Activated naive CD4-positive, alpha-beta T cell treated with anti-CD3 and anti-CD28 coated beads, Interleukin-2, amount 10 ng/mL, durations not matched to agents 7 days and 5 days (primary cell): Measurements from ENCODE around the gene OR1G1.
"Not testable (repeated sequence)": the region's sequence is repeated elsewhere in the genome, so short reads cannot be mapped to it uniquely, and the experiment has no call there.

ENCODE experiments used
- CTCF ChIA-PET: fragments of 350-600 bp; sonication (Branson Sonifier 250); formaldehyde crosslinking; loops from one replicate; lab custom pipeline; 2021; ENCODE audit warnings: antibody characterized with exemption; lab: Charles Lee
- DNase-seq: peaks from one replicate; pipeline ENCODE4 v3.0.0-alpha.2; 2020
- H3K27ac Mint-ChIP-seq: one replicate; pipeline ENCODE4 v1.8.0; 2021; ENCODE audit warnings: mild to moderate bottlenecking, moderate library complexity, mixed read lengths
- H3K27me3 Mint-ChIP-seq: one replicate; pipeline ENCODE4 v1.8.0; 2021; ENCODE audit warnings: mild to moderate bottlenecking, mixed read lengths
- H3K36me3 Mint-ChIP-seq: one replicate; pipeline ENCODE4 v1.8.0; 2021; ENCODE audit warnings: mixed read lengths
- H3K4me1 Mint-ChIP-seq: one replicate; pipeline ENCODE4 v1.8.0; 2021; ENCODE audit warnings: mixed read lengths
- H3K4me3 Mint-ChIP-seq: one replicate; pipeline ENCODE4 v1.8.0; 2021; ENCODE audit warnings: mild to moderate bottlenecking, moderate library complexity, mixed read lengths
- H3K9me3 Mint-ChIP-seq: one replicate; pipeline ENCODE4 v1.8.0; 2021; ENCODE audit warnings: mixed read lengths

The OR1G1 gene

GRCh38 chr17:3127451-3127850 lies at the start of gene OR1G1:
Gene OR1G1 (minus strand): TSS chr17:3127551. CDS start chr17:3127551, 0 bp downstream.
- Mint-ChIP-seq H3K27ac (no peak within 1 kb of the TSS), H3K36me3 (no peaks in the 10 kb centered on the region)

DNA sequence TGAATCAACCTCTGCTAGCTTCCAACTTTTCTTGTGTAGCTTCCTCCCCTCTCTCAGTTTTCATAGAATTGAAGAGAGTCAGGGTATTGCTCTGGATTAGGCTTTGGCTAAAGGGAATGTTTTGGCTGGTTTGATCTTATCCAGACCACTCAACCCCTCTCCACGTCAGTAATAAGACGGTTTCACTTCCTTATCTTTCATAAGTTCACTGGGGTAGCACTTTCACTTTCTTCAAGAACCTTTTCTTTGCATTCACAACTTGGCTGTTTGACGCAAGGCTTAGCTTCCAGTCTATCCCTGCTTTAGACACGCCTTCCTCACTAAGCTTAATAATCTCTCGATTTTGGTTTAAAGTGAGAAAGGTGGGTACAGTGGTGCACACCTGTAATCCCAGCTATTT lies 40.2 kb upstream of the OR1G1 start:
- Mint-ChIP-seq H3K4me3 (no peak overlapping the region), H3K36me3 (no peaks in the 10 kb centered on the region), H3K4me1 (peaks cover 3% of the 10 kb centered on the region), H3K9me3 (no peaks in the 10 kb centered on the region), H3K27ac (no peak overlapping the region), H3K27me3 (peaks cover 6% of the 10 kb centered on the region)
- CTCF ChIA-PET, result no interaction called here
- no peak for DNase-seq

More at GRCh38 chr17:3127451-3127850, at the start of gene OR1G1:
- CTCF ChIA-PET, result no interaction called here
- Mint-ChIP-seq H3K27me3 (no peaks in the 10 kb centered on the region), H3K4me1 (no peaks in the 10 kb centered on the region), H3K4me3 (no peak within 1 kb of the TSS), H3K9me3 (no peaks in the 10 kb centered on the region)
- DNase-seq, result no peak

DNA sequence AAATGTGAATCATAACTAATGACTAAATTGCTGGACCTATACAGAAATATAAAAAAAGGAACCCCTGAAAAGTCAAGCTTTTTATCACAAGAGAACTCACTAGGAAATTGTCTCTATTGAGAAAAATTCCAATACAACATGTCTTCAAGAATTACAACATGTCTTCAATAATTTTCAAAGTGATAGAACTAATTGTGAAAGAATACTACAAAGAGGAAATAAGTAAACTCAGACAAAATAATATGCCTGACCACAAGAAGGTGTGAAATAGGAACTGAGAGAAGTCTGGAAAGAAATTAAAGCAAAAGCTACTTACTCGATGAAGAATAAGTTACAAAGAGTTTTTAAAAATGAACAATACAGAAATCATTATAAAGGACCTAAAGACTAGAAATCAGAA lies 29.9 kb upstream of the OR1G1 start:
- no peaks in the 10 kb centered on the region for H3K36me3 Mint-ChIP-seq
- peaks cover 7% of the 10 kb centered on the region for H3K27me3 Mint-ChIP-seq
- H3K4me1 Mint-ChIP-seq, result no peaks in the 10 kb centered on the region
- CTCF ChIA-PET, result no interaction called here
- H3K4me3 Mint-ChIP-seq, result no peak overlapping the region
- H3K27ac Mint-ChIP-seq, result no peak overlapping the region
- no peak for DNase-seq
- H3K9me3 Mint-ChIP-seq, result no peaks in the 10 kb centered on the region

DNA sequence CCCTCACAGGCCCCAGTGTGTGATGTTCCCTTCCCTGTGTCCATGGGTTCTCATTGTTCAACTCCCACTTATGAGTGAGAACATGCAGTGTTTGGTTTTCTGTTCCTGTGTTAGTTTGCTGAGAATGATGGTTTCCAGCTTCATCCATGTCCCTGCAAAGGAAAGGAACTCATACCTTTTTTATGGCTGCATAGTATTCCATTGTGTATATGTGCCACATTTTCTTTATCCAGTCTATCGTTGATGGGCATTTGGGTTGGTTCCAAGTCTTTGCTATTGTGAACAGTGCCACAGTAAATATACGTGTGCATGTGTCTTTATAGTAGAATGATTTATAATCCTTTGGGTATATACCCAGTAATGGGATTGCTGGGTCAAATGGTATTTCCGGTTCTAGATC lies 10.1 kb upstream of the OR1G1 start:
- H3K27ac Mint-ChIP-seq, CTCF ChIA-PET, H3K4me3 Mint-ChIP-seq, DNase-seq, H3K9me3 Mint-ChIP-seq, H3K27me3 Mint-ChIP-seq, H3K4me1 Mint-ChIP-seq, H3K36me3 Mint-ChIP-seq: not testable (repeated sequence)

DNA sequence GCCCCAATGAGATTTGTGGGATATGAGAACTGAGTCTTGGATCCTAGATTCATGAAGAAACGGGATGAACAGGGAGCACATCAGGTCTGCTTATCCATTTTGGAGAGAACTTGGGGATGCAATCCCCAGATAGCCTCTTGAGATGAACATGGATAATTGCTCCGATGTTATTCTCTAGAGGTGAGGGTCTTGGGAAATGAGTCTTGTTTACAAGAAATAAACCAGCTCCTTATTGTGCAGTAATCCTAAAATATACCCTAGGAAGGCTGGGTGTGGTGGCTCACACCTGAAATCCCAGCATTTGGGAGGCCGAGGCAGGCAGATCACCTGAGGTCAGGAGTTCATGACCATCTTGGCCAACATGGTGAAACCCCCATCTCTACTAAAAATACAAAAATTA lies 23.0 kb downstream of the OR1G1 start, which contains the start of gene OR1D2:
OR1D2 (minus strand) TSS at position 101 of the 400 bp plus-strand sequence. CDS start 11,426 bp downstream, outside the sequence.
- Mint-ChIP-seq H3K27me3 (peaks cover 16% of the 10 kb centered on the region), H3K36me3 (no peaks in the 10 kb centered on the region), H3K9me3 (no peaks in the 10 kb centered on the region), H3K27ac (no peak within 1 kb of the TSS), H3K4me3 (no peak within 1 kb of the TSS), H3K4me1 (no peaks in the 10 kb centered on the region)
- DNase-seq, result no peak
- CTCF ChIA-PET, result no interaction called here
